Prostate gland (tissue), 2 donors: Measurements from ENCODE around the gene INPP5K.

Experiments
- POLR2A ChIP-seq: fragments of 450-650 bp; IDR thresholded peaks from one replicate; pipeline ENCODE4 v1.6.1; 2016; ENCODE audit warnings: antibody characterized with exemption, mild to moderate bottlenecking
- POLR2AphosphoS5 ChIP-seq: sonication (generic); formaldehyde crosslinking; IDR thresholded peaks from one replicate; pipeline ENCODE4 v1.6.1; 2017; ENCODE audit warnings: antibody characterized with exemption
- TF ChIP-seq, protein P1 (sequence below), 4 experiments: fragments of 200-600 bp in 2 of 4; fragments of 450-650 bp in 2 of 4; sonication (generic) in 2 of 4; IDR thresholded peaks; 1 replicate in 3 of 4; 2 replicates in 1 of 4; pipeline ENCODE4 v1.5.1; 2016 to 2019; ENCODE audit warnings: antibody characterized with exemption in 4 of 4, mild to moderate bottlenecking in 2 of 4, moderate library complexity in 2 of 4

DNA sequence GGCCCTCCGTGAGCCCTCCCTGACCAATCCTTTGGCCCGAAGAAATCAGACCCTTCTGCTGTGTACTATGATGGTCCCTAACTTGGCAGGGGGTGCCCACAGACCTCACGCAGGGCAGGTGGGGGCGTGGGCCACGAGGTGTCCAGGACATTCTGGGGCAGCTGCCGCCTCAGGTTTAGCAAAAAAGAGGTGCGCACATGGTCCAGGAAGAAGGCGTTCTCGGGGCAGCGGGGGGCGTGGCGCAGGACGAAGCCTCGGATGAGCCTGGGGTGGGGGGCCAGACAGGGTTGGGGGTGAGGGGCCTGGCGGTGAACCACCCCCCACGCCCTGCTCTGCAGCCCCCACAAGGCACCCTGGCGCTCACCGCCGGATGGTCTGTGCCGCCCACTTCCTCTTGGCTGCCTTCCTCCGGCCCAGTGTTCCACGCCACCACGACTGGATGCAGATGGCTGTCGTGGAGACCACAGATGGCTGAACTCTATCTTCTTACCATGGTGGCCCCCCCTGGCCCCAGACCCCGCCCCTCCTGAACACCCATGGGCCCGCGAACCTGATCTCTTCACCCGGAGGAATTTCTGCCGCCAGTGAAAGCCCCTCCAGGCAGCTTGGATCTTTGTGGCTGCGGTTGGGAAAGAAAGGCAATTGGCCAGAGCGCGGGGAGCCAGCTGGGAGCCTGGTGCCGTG lies 46.2 kb downstream of the INPP5K start:
- TF ChIP-seq POLR2A: no peak
- TF ChIP-seq, protein P1, sequence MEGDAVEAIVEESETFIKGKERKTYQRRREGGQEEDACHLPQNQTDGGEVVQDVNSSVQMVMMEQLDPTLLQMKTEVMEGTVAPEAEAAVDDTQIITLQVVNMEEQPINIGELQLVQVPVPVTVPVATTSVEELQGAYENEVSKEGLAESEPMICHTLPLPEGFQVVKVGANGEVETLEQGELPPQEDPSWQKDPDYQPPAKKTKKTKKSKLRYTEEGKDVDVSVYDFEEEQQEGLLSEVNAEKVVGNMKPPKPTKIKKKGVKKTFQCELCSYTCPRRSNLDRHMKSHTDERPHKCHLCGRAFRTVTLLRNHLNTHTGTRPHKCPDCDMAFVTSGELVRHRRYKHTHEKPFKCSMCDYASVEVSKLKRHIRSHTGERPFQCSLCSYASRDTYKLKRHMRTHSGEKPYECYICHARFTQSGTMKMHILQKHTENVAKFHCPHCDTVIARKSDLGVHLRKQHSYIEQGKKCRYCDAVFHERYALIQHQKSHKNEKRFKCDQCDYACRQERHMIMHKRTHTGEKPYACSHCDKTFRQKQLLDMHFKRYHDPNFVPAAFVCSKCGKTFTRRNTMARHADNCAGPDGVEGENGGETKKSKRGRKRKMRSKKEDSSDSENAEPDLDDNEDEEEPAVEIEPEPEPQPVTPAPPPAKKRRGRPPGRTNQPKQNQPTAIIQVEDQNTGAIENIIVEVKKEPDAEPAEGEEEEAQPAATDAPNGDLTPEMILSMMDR (IDR thresholded peaks at IDR 0.05): no peak
- TF ChIP-seq POLR2AphosphoS5: no peak
